WTC11 (cell line): ENCODE measurements around the gene RASGEF1C. TPM values are rescaled to one million over a fixed set of nuclear protein-coding genes. Genes with fewer than 3 reads are reported as not detected.

Experiments
- ATAC-seq: fragments of 200-7000 bp; cut with Tn5 transposase; 2 replicates; pipeline ENCODE4 v1.10.0; 2021; ENCODE audit warnings: mild to moderate bottlenecking, moderate library complexity
- CTCF ChIA-PET: fragments of 300-600 bp; sonication (Branson Sonifier 250); formaldehyde crosslinking; loops from one replicate; lab custom pipeline; 2021; ENCODE audit warnings: antibody characterized with exemption; lab: Charles Lee
- POLR2A ChIA-PET: fragments of 350-600 bp; sonication (Branson Sonifier 250); formaldehyde crosslinking; loops from one replicate; lab custom pipeline; 2021; ENCODE audit warnings: antibody characterized with exemption; lab: Charles Lee
- DNase-seq: peaks from one replicate; pipeline ENCODE4 v3.0.0; 2021; ENCODE audit warnings: low spot score
- H3K27ac Mint-ChIP-seq: 2 replicates; pipeline ENCODE4 v1.8.0; 2021; ENCODE audit warnings: mixed read lengths
- H3K27me3 Mint-ChIP-seq: 2 replicates; pipeline ENCODE4 v1.8.0; 2021; ENCODE audit warnings: low read depth, mild to moderate bottlenecking, moderate library complexity, mixed read lengths
- H3K36me3 Mint-ChIP-seq: 2 replicates; pipeline ENCODE4 v1.8.0; 2021; ENCODE audit warnings: mixed read lengths
- H3K4me1 Mint-ChIP-seq: 2 replicates; pipeline ENCODE4 v1.8.0; 2022; ENCODE audit warnings: mixed read lengths
- H3K4me3 Mint-ChIP-seq: 2 replicates; pipeline ENCODE4 v1.8.0; 2021; ENCODE audit warnings: mild to moderate bottlenecking, moderate library complexity, mixed read lengths
- H3K9me3 Mint-ChIP-seq: 2 replicates; pipeline ENCODE4 v1.8.0; 2021; ENCODE audit warnings: mixed read lengths
- CBFB ChIP-seq: sonication (generic); formaldehyde crosslinking; IDR thresholded peaks from 2 replicates; pipeline ENCODE4 v1.8.1; 2022; ENCODE audit warnings: mild to moderate bottlenecking, low read depth, missing genetic modification reagents
- GABPB1 ChIP-seq: sonication (generic); formaldehyde crosslinking; IDR thresholded peaks from 2 replicates; pipeline ENCODE4 v1.8.1; 2023; ENCODE audit warnings: mild to moderate bottlenecking, missing genetic modification reagents
- MXD4 ChIP-seq: fragments of 250-450 bp; sonication (Bioruptor Pico); IDR thresholded peaks from 2 replicates; pipeline ENCODE4 v1.8.0; 2021; ENCODE audit warnings: mild to moderate bottlenecking, moderate library complexity, borderline replicate concordance
- ZNF512 ChIP-seq: sonication (generic); formaldehyde crosslinking; IDR thresholded peaks from 2 replicates; pipeline ENCODE4 v1.8.1; 2022; ENCODE audit warnings: missing genetic modification reagents, borderline replicate concordance
- ZNF532 ChIP-seq: fragments of 250-450 bp; sonication (Bioruptor Pico); IDR thresholded peaks from 2 replicates; pipeline ENCODE4 v1.9.0; 2021; ENCODE audit warnings: mild to moderate bottlenecking, borderline replicate concordance
- total RNA-seq: library from RNA; stranded (reverse); gene quantifications from 3 replicates; pipeline ENCODE4 v1.2.3, GENCODE V29; 2021
- TF ChIP-seq, protein P1 (sequence below): fragments of 200-600 bp; IDR thresholded peaks from 2 replicates; pipeline ENCODE4 v1.8.0; 2022; ENCODE audit warnings: antibody characterized with exemption
- TF ChIP-seq, protein P2 (sequence below): sonication (generic); formaldehyde crosslinking; conservative IDR thresholded peaks from 2 replicates; pipeline ENCODE4 v1.8.1; 2023; ENCODE audit warnings: mild to moderate bottlenecking, low read depth, missing genetic modification reagents, moderate library complexity
- TF ChIP-seq, protein P3 (sequence below): sonication (generic); formaldehyde crosslinking; IDR thresholded peaks from 2 replicates; pipeline ENCODE4 v1.8.0; 2023; ENCODE audit warnings: missing genetic modification reagents, mild to moderate bottlenecking, borderline replicate concordance

RASGEF1C gene
- total RNA-seq, 1 experiment from 2014 or later = 0.96 TPM

DNA sequence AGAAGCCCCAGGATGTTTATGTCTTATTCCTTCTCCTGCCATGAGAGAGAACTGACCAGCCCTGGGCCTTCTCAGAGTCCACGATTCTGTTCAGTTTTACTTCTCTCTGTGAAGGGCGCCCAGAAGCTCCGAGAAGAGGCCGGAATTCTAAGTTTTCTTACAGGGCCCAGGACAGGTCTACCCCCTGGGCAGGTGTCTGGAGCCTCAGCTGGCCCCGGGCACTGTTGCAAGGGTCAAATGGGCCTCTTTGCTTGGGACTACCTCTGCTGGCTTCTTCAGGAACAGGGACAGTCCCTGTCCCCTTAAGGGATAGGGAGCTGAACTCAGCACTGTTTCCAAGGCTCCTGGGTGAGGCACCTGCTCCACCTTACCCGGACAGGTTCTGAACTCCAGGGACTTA, 55.0 kb downstream of the RASGEF1C start:
- H3K27ac Mint-ChIP-seq = no peak overlapping the region
- POLR2A ChIA-PET = no interaction called here
- CTCF ChIA-PET = interaction anchor here (1.3 kb wide), 1 partner anchor 54 kb away, joined by 4 read pairs; no protein-coding TSS in a partner anchor

DNA sequence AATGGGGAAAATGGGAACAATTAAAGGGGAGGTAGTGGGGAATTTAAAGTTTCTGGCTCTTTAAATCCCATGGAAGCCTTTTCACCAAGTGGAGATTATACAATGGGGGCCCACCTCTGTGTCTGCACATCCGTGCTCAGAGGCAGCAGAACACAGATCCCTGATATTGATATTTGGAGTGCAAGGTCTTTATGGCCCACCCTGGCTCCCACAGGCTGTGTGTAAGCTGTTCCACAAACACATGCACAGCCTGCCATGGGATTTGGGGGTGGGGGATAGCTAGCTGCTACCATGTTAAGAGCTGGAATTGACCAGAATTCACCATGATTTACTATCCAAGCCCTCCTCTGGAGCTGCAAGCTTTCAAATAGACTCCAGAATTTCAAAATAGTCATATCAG, 55.9 kb downstream of the RASGEF1C start:
- TF ChIP-seq CBFB (CRISPR knock-in tag) (no peak), GABPB1 (CRISPR knock-in tag) (no peak), ZNF532 (no peak), ZNF512 (CRISPR knock-in tag) (no peak)
- TF ChIP-seq, protein P1, sequence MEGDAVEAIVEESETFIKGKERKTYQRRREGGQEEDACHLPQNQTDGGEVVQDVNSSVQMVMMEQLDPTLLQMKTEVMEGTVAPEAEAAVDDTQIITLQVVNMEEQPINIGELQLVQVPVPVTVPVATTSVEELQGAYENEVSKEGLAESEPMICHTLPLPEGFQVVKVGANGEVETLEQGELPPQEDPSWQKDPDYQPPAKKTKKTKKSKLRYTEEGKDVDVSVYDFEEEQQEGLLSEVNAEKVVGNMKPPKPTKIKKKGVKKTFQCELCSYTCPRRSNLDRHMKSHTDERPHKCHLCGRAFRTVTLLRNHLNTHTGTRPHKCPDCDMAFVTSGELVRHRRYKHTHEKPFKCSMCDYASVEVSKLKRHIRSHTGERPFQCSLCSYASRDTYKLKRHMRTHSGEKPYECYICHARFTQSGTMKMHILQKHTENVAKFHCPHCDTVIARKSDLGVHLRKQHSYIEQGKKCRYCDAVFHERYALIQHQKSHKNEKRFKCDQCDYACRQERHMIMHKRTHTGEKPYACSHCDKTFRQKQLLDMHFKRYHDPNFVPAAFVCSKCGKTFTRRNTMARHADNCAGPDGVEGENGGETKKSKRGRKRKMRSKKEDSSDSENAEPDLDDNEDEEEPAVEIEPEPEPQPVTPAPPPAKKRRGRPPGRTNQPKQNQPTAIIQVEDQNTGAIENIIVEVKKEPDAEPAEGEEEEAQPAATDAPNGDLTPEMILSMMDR = no peak
- TF ChIP-seq, protein P2, sequence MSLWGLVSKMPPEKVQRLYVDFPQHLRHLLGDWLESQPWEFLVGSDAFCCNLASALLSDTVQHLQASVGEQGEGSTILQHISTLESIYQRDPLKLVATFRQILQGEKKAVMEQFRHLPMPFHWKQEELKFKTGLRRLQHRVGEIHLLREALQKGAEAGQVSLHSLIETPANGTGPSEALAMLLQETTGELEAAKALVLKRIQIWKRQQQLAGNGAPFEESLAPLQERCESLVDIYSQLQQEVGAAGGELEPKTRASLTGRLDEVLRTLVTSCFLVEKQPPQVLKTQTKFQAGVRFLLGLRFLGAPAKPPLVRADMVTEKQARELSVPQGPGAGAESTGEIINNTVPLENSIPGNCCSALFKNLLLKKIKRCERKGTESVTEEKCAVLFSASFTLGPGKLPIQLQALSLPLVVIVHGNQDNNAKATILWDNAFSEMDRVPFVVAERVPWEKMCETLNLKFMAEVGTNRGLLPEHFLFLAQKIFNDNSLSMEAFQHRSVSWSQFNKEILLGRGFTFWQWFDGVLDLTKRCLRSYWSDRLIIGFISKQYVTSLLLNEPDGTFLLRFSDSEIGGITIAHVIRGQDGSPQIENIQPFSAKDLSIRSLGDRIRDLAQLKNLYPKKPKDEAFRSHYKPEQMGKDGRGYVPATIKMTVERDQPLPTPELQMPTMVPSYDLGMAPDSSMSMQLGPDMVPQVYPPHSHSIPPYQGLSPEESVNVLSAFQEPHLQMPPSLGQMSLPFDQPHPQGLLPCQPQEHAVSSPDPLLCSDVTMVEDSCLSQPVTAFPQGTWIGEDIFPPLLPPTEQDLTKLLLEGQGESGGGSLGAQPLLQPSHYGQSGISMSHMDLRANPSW (CRISPR knock-in tag) = no peak
- Mint-ChIP-seq H3K27me3 (no peaks in the 10 kb centered on the region), H3K27ac (no peak overlapping the region), H3K4me1 (no peaks in the 10 kb centered on the region), H3K4me3 (no peak overlapping the region), H3K9me3 (peaks cover 15% of the 10 kb centered on the region), H3K36me3 (no peaks in the 10 kb centered on the region)
- no peak for DNase-seq
- POLR2A ChIA-PET = no interaction called here
- CTCF ChIA-PET = no interaction called here
- no peak for ATAC-seq

More for the DNA sequence above, 55.0 kb downstream of the RASGEF1C start:
- no peaks in the 10 kb centered on the region for H3K36me3 Mint-ChIP-seq
- ATAC-seq = no peak
- TF ChIP-seq, protein P3, sequence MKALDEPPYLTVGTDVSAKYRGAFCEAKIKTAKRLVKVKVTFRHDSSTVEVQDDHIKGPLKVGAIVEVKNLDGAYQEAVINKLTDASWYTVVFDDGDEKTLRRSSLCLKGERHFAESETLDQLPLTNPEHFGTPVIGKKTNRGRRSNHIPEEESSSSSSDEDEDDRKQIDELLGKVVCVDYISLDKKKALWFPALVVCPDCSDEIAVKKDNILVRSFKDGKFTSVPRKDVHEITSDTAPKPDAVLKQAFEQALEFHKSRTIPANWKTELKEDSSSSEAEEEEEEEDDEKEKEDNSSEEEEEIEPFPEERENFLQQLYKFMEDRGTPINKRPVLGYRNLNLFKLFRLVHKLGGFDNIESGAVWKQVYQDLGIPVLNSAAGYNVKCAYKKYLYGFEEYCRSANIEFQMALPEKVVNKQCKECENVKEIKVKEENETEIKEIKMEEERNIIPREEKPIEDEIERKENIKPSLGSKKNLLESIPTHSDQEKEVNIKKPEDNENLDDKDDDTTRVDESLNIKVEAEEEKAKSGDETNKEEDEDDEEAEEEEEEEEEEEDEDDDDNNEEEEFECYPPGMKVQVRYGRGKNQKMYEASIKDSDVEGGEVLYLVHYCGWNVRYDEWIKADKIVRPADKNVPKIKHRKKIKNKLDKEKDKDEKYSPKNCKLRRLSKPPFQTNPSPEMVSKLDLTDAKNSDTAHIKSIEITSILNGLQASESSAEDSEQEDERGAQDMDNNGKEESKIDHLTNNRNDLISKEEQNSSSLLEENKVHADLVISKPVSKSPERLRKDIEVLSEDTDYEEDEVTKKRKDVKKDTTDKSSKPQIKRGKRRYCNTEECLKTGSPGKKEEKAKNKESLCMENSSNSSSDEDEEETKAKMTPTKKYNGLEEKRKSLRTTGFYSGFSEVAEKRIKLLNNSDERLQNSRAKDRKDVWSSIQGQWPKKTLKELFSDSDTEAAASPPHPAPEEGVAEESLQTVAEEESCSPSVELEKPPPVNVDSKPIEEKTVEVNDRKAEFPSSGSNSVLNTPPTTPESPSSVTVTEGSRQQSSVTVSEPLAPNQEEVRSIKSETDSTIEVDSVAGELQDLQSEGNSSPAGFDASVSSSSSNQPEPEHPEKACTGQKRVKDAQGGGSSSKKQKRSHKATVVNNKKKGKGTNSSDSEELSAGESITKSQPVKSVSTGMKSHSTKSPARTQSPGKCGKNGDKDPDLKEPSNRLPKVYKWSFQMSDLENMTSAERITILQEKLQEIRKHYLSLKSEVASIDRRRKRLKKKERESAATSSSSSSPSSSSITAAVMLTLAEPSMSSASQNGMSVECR (CRISPR knock-in tag) = no peak
- TF ChIP-seq MXD4 (CRISPR knock-in tag) = no peak
- TF ChIP-seq, all 79 proteins: peak for 0
- H3K4me1 Mint-ChIP-seq = no peaks in the 10 kb centered on the region
- no peak overlapping the region for H3K4me3 Mint-ChIP-seq
- no peaks in the 10 kb centered on the region for H3K27me3 Mint-ChIP-seq
- DNase-seq = no peak
- H3K9me3 Mint-ChIP-seq = peaks cover 15% of the 10 kb centered on the region
